NT2/D1 (cell line): Measurements from ENCODE around the gene BLOC1S3.

Experiments
- YY1 ChIP-seq: IDR thresholded peaks from 2 replicates; pipeline ENCODE4 v1.6.1; 2011; ENCODE audit not compliant: insufficient read length, insufficient read depth
- ZNF274 ChIP-seq: IDR thresholded peaks from 2 replicates; pipeline ENCODE4 v1.6.1; 2011; ENCODE audit warnings: mild to moderate bottlenecking, low read depth, low read length

- TF ChIP-seq ZNF274 = no peak
- no peak for TF ChIP-seq YY1
Measured at GRCh38 chr19:45200568-45200967, 22.0 kb downstream of the BLOC1S3 start.
